Stimulated activated CD4-positive, alpha-beta T cell treated with anti-CD3 and anti-CD28 coated beads, Interleukin-2, amount 100 ng/mL, for 48 hours (primary cell): ENCODE results near the gene KCNK16.
A peak's percentile ranks its signal among the peaks of the same experiment; 100 is the strongest.

Source experiments
- DNase-seq, 2 donors: peaks; one replicate each; pipeline ENCODE4 v3.0.0-alpha.2; 2020

The KCNK16 gene

GRCh38 chr6:39322306-39322850 is at the start of gene KCNK16:
Gene KCNK16 (minus strand): TSS chr6:39322702. CDS start chr6:39322540, 162 bp downstream.
- no peak for DNase-seq

- no peak for DNase-seq
Observed at GRCh38 chr6:39370390-39370789, 47.9 kb upstream of the KCNK16 start.

- DNase-seq = no peak
Observed at GRCh38 chr6:39369987-39370386, 47.5 kb upstream of the KCNK16 start.

- DNase-seq = no peak
Observed at GRCh38 chr6:39367700-39368099, 45.2 kb upstream of the KCNK16 start.

GRCh38 chr6:39366931-39367618 is 44.6 kb upstream of the KCNK16 start:
- no peak for DNase-seq

- no peak for DNase-seq
Observed at GRCh38 chr6:39365281-39366074, 43.0 kb upstream of the KCNK16 start.

GRCh38 chr6:39363280-39363679 is 40.8 kb upstream of the KCNK16 start:
- no peak for DNase-seq

- DNase-seq = no peak
Observed at GRCh38 chr6:39362487-39362865, 40.0 kb upstream of the KCNK16 start.

- DNase-seq = peak; percentile 44 to 45
Observed at GRCh38 chr6:39361657-39362486, 39.4 kb upstream of the KCNK16 start.

GRCh38 chr6:39360378-39360777 is 37.9 kb upstream of the KCNK16 start:
- no peak for DNase-seq

GRCh38 chr6:39357998-39358686 is 35.6 kb upstream of the KCNK16 start:
- DNase-seq = no peak

GRCh38 chr6:39353698-39354315 is 31.3 kb upstream of the KCNK16 start:
- DNase-seq = no peak

GRCh38 chr6:39350723-39351505 is 28.4 kb upstream of the KCNK16 start:
- DNase-seq = no peak

- no peak for DNase-seq
Observed at GRCh38 chr6:39348740-39349139, 26.2 kb upstream of the KCNK16 start.

- peak; percentile 59 to 67 for DNase-seq
Observed at GRCh38 chr6:39347906-39348585, 25.5 kb upstream of the KCNK16 start.

GRCh38 chr6:39347206-39347605 is 24.7 kb upstream of the KCNK16 start:
- DNase-seq = no peak

- DNase-seq = no peak
Observed at GRCh38 chr6:39344821-39345280, 22.3 kb upstream of the KCNK16 start.

GRCh38 chr6:39343396-39343870 is 20.9 kb upstream of the KCNK16 start:
- no peak for DNase-seq

- DNase-seq = no peak
Observed at GRCh38 chr6:39342692-39343395, 20.3 kb upstream of the KCNK16 start.

- no peak for DNase-seq
Observed at GRCh38 chr6:39341937-39342336, 19.4 kb upstream of the KCNK16 start.
